ENCODE measurements around the gene ATP6V1G2. TPM values are rescaled to one million over a fixed set of nuclear protein-coding genes. Genes with fewer than 3 reads are reported as not detected.

Gene ATP6V1G2
- total RNA-seq, 1 experiment from 2014 or later: 1.2 TPM

DNA sequence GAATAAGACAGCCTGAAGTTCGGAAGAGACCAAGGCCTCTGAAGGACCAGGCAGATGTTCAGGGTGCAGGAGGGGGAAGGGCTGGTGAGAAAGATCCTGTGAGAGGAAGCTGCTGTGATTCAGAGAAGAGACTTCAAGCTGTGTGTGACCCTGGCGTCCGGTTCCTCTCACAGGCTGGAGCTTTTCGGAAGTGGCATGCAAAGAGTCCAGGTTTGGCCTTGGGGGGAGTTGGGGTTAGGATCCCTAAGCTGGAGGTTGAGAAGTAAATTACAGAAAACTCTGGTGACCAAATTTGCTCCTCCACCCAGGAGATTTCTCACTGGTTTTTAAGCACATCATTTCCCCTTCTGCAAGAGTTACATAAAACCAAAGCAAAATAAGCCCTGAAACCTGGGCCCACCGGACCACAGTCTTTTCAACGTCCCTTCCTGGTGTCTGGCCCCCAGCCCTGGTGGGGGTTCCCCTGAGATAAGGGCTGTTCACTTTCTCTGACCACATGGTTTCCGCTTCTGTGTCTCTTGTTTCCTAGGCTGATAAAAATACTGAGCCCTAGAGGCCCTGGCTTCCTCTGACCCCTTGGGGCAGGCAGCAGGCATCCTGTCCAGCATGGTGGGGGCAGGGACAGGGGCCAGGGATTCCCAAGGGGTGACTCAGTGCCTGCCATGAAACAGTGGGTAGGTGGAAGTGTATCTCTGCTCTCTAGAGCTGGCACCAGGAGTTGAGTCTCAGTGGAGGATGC is 13.7 kb upstream of the ATP6V1G2 start:
- Mint-ChIP-seq H3K4me3 (ENCODE audit: unreplicated experiment) (no peak overlapping the region), H3K4me1 (ENCODE audit: insufficient read depth, unreplicated experiment) (peaks cover 20% of the 10 kb centered on the region), H3K9me3 (ENCODE audit: unreplicated experiment) (no peaks in the 10 kb centered on the region), H3K36me3 (ENCODE audit: insufficient read depth, unreplicated experiment) (peaks cover 39% of the 10 kb centered on the region), H3K27me3 (ENCODE audit: insufficient read depth, unreplicated experiment) (no peaks in the 10 kb centered on the region), H3K27ac (ENCODE audit: low read depth, unreplicated experiment) (no peak overlapping the region)
- no peak for TF ChIP-seq CTCF (IDR thresholded peaks at IDR 0.05; ENCODE audit: unreplicated experiment)
- POLR2A ChIA-PET: interaction anchor here (1.0 to 1.2 kb wide), 3 partner anchors 14 to 26 kb away, joined by 3 read pairs; no protein-coding TSS in a partner anchor
- CTCF ChIA-PET: interaction anchor here (0.6 to 1.3 kb wide), 3 partner anchors 20 to 1142 kb away, joined by 3 to 4 read pairs (median 4); no protein-coding TSS in a partner anchor
- DNase-seq (ENCODE audit: unreplicated experiment): peak; percentile 73
- intact Hi-C loops (cut with micrococcal nuclease): no loop called here
- no TSS peak for BruUV-seq (replicated peaks)

- POLR2A ChIA-PET: interaction anchor here (1.0 to 1.1 kb wide), 2 partner anchors 15 to 27 kb away, joined by 3 read pairs; no protein-coding TSS in a partner anchor
- no peaks in the 10 kb centered on the region for H3K9me3 Mint-ChIP-seq (ENCODE audit: unreplicated experiment)
- no peak for DNase-seq (ENCODE audit: unreplicated experiment)
- no peak overlapping the region for H3K27ac Mint-ChIP-seq (ENCODE audit: low read depth, unreplicated experiment)
- peaks cover 39% of the 10 kb centered on the region for H3K36me3 Mint-ChIP-seq (ENCODE audit: insufficient read depth, unreplicated experiment)
- no peaks in the 10 kb centered on the region for H3K27me3 Mint-ChIP-seq (ENCODE audit: insufficient read depth, unreplicated experiment)
- CTCF ChIA-PET: interaction anchor here (0.6 to 1.3 kb wide), 2 partner anchors 20 to 1142 kb away, joined by 4 read pairs; no protein-coding TSS in a partner anchor
- no peak overlapping the region for H3K4me3 Mint-ChIP-seq (ENCODE audit: unreplicated experiment)
- TF ChIP-seq CTCF (IDR thresholded peaks at IDR 0.05; ENCODE audit: unreplicated experiment): no peak
- peaks cover 20% of the 10 kb centered on the region for H3K4me1 Mint-ChIP-seq (ENCODE audit: insufficient read depth, unreplicated experiment)
- intact Hi-C loops (cut with micrococcal nuclease): no loop called here
- no TSS peak for BruUV-seq (replicated peaks)
These were observed 13.2 kb upstream of the ATP6V1G2 start for GRCh38 chr6:31559606-31559957.

- H3K27ac Mint-ChIP-seq (ENCODE audit: low read depth, unreplicated experiment): no peak overlapping the region
- no TSS peak for BruUV-seq (replicated peaks)
- H3K4me3 Mint-ChIP-seq (ENCODE audit: unreplicated experiment): no peak overlapping the region
- H3K4me1 Mint-ChIP-seq (ENCODE audit: insufficient read depth, unreplicated experiment): peaks cover 20% of the 10 kb centered on the region
- TF ChIP-seq CTCF (IDR thresholded peaks at IDR 0.05; ENCODE audit: unreplicated experiment): no peak
- peak; percentile 52 for DNase-seq (ENCODE audit: unreplicated experiment)
- CTCF ChIA-PET: interaction anchor here (0.6 to 1.3 kb wide), 3 partner anchors 21 to 277 kb away, joined by 4 to 5 read pairs (median 4); no protein-coding TSS in a partner anchor
- POLR2A ChIA-PET: interaction anchor here (1.0 to 1.2 kb wide), 2 partner anchors 16 to 37 kb away, joined by 3 read pairs; no protein-coding TSS in a partner anchor
- H3K27me3 Mint-ChIP-seq (ENCODE audit: insufficient read depth, unreplicated experiment): no peaks in the 10 kb centered on the region
- no peaks in the 10 kb centered on the region for H3K9me3 Mint-ChIP-seq (ENCODE audit: unreplicated experiment)
- intact Hi-C loops (cut with micrococcal nuclease): no loop called here
- peaks cover 39% of the 10 kb centered on the region for H3K36me3 Mint-ChIP-seq (ENCODE audit: insufficient read depth, unreplicated experiment)
These were observed 12.5 kb upstream of the ATP6V1G2 start for GRCh38 chr6:31558631-31559500.

DNA sequence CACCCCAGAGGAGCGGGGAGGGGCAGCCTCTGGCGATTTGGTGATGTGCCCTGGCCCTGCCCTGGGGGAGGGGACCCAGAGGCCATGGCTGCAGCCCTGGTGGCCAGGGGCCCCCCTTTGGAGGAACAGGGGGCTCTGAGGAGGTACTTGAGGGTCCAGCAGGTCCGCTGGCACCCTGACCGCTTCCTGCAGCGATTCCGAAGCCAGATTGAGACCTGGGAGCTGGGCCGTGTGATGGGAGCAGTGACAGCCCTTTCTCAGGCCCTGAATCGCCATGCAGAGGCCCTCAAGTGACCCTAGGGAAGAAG is 11.9 kb upstream of the ATP6V1G2 start:
- ChIA-PET POLR2A (interaction anchor here (1.2 kb wide), 1 partner anchor 37 kb away, joined by 3 read pairs; no protein-coding TSS in a partner anchor), CTCF (interaction anchor here (0.6 to 1.0 kb wide), 2 partner anchors 40 to 278 kb away, joined by 4 to 5 read pairs; no protein-coding TSS in a partner anchor)
- no peak for TF ChIP-seq CTCF (IDR thresholded peaks at IDR 0.05; ENCODE audit: unreplicated experiment)
- no peak overlapping the region for H3K27ac Mint-ChIP-seq (ENCODE audit: low read depth, unreplicated experiment)
- no peaks in the 10 kb centered on the region for H3K9me3 Mint-ChIP-seq (ENCODE audit: unreplicated experiment)
- H3K4me3 Mint-ChIP-seq (ENCODE audit: unreplicated experiment): no peak overlapping the region
- intact Hi-C loops (cut with micrococcal nuclease): no loop called here
- H3K27me3 Mint-ChIP-seq (ENCODE audit: insufficient read depth, unreplicated experiment): no peaks in the 10 kb centered on the region
- no peak for DNase-seq (ENCODE audit: unreplicated experiment)
- H3K4me1 Mint-ChIP-seq (ENCODE audit: insufficient read depth, unreplicated experiment): peaks cover 20% of the 10 kb centered on the region
- no TSS peak for BruUV-seq (replicated peaks)
- H3K36me3 Mint-ChIP-seq (ENCODE audit: insufficient read depth, unreplicated experiment): peaks cover 43% of the 10 kb centered on the region

All from MCF 10A (cell line).